Uterus (tissue), 2 donors: Measurements from ENCODE around the gene SLC25A34.

Experiments
- POLR2A ChIP-seq, 2 donors: fragments of 450-650 bp; IDR thresholded peaks; one replicate each; pipeline ENCODE4 v1.6.1; 2016; ENCODE audit warnings: antibody characterized with exemption in 2 of 2, mild to moderate bottlenecking in 1 of 2, moderate library complexity in 1 of 2
- TF ChIP-seq, protein P1 (sequence below), 4 experiments: fragments of 200-600 bp in 2 of 4; fragments of 450-650 bp in 2 of 4; sonication (generic) in 2 of 4; IDR thresholded peaks; one replicate each; pipeline ENCODE4 v1.5.1; 2016 to 2019; ENCODE audit warnings: antibody characterized with exemption in 4 of 4, mild to moderate bottlenecking in 2 of 4, moderate library complexity in 1 of 4

DNA sequence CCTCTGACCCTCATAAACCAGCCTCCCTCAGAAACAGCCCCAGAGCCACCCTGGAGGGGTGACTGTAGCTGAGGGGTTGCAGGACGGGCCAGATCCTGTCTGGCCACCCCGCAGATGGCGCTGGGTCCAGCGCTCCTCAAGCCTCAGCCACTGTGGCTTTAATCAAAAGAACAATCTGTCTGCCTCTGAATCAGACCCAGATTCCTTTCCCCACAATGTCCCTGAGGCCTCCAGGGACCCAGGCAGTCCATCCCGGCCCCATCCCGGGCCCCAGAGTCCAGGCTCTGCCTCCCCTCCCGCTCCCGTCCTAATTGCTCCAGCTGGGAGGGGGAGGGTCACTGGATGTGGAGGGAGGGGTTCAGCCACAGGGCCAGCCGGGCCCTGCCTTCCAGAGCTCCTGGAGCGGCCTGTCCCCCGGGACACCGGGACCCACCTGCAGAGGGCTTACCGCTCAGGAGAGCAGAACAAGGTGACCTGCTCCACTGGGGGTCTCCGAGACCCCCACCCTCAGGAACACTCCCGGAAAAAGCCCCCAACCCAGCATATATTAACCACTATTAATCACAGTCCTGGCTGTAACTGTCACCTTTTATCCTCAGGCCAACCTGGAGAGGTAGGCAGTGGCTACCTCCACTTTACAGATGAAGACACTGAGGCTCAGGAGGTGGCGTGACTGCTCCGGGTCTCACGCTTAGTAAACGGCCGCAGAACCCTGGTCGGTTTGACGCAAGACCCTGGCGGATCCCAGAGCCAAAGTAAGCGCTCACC is 21.7 kb downstream of the SLC25A34 start:
- TF ChIP-seq, protein P1, sequence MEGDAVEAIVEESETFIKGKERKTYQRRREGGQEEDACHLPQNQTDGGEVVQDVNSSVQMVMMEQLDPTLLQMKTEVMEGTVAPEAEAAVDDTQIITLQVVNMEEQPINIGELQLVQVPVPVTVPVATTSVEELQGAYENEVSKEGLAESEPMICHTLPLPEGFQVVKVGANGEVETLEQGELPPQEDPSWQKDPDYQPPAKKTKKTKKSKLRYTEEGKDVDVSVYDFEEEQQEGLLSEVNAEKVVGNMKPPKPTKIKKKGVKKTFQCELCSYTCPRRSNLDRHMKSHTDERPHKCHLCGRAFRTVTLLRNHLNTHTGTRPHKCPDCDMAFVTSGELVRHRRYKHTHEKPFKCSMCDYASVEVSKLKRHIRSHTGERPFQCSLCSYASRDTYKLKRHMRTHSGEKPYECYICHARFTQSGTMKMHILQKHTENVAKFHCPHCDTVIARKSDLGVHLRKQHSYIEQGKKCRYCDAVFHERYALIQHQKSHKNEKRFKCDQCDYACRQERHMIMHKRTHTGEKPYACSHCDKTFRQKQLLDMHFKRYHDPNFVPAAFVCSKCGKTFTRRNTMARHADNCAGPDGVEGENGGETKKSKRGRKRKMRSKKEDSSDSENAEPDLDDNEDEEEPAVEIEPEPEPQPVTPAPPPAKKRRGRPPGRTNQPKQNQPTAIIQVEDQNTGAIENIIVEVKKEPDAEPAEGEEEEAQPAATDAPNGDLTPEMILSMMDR (IDR thresholded peaks at IDR 0.05) = no peak
- no peak for TF ChIP-seq POLR2A (IDR thresholded peaks at IDR 0.05)
